ENCODE data around the gene YWHAG. TPM values are rescaled to one million over a fixed set of nuclear protein-coding genes. Genes with fewer than 3 reads are reported as not detected.
"Not testable (repeated sequence)": the region's sequence is repeated elsewhere in the genome, so short reads cannot be mapped to it uniquely, and the experiment has no call there.

YWHAG gene
- polyA plus RNA-seq, 1 of the 3 experiments (the other 2 are of a cell fraction), result 60.4 TPM

DNA sequence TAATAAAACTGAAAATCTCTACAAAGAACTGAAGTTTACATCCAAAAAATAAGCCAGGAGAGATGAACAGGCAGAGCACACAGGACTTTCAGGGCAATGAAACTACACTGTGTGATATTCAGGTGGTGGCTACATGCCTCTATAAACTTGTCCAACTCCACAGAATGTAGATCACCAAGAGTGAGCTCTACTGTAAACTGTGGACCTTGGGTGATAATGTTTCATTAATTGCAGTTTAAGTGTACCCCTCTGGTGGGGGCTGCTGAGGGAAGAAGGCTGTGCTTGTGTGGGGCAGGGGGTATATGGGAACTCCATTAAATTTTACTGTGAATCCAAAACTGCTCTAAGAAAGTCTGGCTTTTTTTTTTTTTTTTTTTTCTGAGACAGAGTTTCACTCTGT is 22.7 kb downstream of the YWHAG start:
- no peak overlapping the region for H3K4me2 ChIP-seq
- peaks cover 30% of the 10 kb centered on the region for H3F3A ChIP-seq (replicated peaks; ENCODE audit: insufficient read depth)
- TF ChIP-seq, protein P1, sequence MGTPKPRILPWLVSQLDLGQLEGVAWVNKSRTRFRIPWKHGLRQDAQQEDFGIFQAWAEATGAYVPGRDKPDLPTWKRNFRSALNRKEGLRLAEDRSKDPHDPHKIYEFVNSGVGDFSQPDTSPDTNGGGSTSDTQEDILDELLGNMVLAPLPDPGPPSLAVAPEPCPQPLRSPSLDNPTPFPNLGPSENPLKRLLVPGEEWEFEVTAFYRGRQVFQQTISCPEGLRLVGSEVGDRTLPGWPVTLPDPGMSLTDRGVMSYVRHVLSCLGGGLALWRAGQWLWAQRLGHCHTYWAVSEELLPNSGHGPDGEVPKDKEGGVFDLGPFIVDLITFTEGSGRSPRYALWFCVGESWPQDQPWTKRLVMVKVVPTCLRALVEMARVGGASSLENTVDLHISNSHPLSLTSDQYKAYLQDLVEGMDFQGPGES (IDR thresholded peaks at IDR 0.05; ENCODE audit: low read depth, low read length), result no peak
- TF ChIP-seq, protein P2, sequence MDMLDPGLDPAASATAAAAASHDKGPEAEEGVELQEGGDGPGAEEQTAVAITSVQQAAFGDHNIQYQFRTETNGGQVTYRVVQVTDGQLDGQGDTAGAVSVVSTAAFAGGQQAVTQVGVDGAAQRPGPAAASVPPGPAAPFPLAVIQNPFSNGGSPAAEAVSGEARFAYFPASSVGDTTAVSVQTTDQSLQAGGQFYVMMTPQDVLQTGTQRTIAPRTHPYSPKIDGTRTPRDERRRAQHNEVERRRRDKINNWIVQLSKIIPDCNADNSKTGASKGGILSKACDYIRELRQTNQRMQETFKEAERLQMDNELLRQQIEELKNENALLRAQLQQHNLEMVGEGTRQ (IDR thresholded peaks at IDR 0.05; ENCODE audit: borderline replicate concordance, low read depth, low read length), result no peak
- TF ChIP-seq JUND (IDR thresholded peaks at IDR 0.05), result no peak
- TF ChIP-seq GATA2 (CRISPR knock-in tag; IDR thresholded peaks at IDR 0.05), result no peak
- TF ChIP-seq EZH2phosphoT487 (IDR thresholded peaks at IDR 0.05; ENCODE audit: borderline replicate concordance, low read depth), result no peak
- TF ChIP-seq RFX5 (IDR thresholded peaks at IDR 0.05; ENCODE audit: low read length), result no peak
- TF ChIP-seq, protein P3, sequence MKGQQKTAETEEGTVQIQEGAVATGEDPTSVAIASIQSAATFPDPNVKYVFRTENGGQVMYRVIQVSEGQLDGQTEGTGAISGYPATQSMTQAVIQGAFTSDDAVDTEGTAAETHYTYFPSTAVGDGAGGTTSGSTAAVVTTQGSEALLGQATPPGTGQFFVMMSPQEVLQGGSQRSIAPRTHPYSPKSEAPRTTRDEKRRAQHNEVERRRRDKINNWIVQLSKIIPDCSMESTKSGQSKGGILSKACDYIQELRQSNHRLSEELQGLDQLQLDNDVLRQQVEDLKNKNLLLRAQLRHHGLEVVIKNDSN (IDR thresholded peaks at IDR 0.05; ENCODE audit: borderline replicate concordance, low read depth), result no peak
- TF ChIP-seq NRF1 (IDR thresholded peaks at IDR 0.05; ENCODE audit: low read depth, low read length), result no peak
- TF ChIP-seq FOSL2 (IDR thresholded peaks at IDR 0.05; ENCODE audit: borderline replicate concordance, low read depth), result no peak
- TF ChIP-seq, protein P4, sequence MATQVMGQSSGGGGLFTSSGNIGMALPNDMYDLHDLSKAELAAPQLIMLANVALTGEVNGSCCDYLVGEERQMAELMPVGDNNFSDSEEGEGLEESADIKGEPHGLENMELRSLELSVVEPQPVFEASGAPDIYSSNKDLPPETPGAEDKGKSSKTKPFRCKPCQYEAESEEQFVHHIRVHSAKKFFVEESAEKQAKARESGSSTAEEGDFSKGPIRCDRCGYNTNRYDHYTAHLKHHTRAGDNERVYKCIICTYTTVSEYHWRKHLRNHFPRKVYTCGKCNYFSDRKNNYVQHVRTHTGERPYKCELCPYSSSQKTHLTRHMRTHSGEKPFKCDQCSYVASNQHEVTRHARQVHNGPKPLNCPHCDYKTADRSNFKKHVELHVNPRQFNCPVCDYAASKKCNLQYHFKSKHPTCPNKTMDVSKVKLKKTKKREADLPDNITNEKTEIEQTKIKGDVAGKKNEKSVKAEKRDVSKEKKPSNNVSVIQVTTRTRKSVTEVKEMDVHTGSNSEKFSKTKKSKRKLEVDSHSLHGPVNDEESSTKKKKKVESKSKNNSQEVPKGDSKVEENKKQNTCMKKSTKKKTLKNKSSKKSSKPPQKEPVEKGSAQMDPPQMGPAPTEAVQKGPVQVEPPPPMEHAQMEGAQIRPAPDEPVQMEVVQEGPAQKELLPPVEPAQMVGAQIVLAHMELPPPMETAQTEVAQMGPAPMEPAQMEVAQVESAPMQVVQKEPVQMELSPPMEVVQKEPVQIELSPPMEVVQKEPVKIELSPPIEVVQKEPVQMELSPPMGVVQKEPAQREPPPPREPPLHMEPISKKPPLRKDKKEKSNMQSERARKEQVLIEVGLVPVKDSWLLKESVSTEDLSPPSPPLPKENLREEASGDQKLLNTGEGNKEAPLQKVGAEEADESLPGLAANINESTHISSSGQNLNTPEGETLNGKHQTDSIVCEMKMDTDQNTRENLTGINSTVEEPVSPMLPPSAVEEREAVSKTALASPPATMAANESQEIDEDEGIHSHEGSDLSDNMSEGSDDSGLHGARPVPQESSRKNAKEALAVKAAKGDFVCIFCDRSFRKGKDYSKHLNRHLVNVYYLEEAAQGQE (IDR thresholded peaks at IDR 0.05; ENCODE audit: low read depth, low read length), result no peak
- TF ChIP-seq YY1 (IDR thresholded peaks at IDR 0.05; ENCODE audit: low read depth), result no peak
- no peak for TF ChIP-seq TAF1 (IDR thresholded peaks at IDR 0.05; ENCODE audit: borderline replicate concordance, low read depth, low read length)
- TF ChIP-seq, protein P5, sequence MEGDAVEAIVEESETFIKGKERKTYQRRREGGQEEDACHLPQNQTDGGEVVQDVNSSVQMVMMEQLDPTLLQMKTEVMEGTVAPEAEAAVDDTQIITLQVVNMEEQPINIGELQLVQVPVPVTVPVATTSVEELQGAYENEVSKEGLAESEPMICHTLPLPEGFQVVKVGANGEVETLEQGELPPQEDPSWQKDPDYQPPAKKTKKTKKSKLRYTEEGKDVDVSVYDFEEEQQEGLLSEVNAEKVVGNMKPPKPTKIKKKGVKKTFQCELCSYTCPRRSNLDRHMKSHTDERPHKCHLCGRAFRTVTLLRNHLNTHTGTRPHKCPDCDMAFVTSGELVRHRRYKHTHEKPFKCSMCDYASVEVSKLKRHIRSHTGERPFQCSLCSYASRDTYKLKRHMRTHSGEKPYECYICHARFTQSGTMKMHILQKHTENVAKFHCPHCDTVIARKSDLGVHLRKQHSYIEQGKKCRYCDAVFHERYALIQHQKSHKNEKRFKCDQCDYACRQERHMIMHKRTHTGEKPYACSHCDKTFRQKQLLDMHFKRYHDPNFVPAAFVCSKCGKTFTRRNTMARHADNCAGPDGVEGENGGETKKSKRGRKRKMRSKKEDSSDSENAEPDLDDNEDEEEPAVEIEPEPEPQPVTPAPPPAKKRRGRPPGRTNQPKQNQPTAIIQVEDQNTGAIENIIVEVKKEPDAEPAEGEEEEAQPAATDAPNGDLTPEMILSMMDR (IDR thresholded peaks at IDR 0.05), result no peak
- TF ChIP-seq TCF12 (IDR thresholded peaks at IDR 0.05), result no peak
- no peak for TF ChIP-seq RCOR1 (IDR thresholded peaks at IDR 0.05; ENCODE audit: low read length)
- TF ChIP-seq MXI1 (IDR thresholded peaks at IDR 0.05; ENCODE audit: low read depth, low read length), result no peak
- no peak for TF ChIP-seq NFIC (IDR thresholded peaks at IDR 0.05; ENCODE audit: borderline replicate concordance)
- no peak for TF ChIP-seq GABPA (IDR thresholded peaks at IDR 0.05; ENCODE audit: low read depth)
- no peak for TF ChIP-seq POLR2AphosphoS5 (IDR thresholded peaks at IDR 0.05; ENCODE audit: low read depth, low read length)
- H3K9ac ChIP-seq, result no peak overlapping the region
- H3K4me1 ChIP-seq (ENCODE audit: control insufficient read depth in 1 of 2, insufficient read depth in 2 of 2, low read depth in 1 of 2, low read length in 1 of 2), result peaks cover 8 to 28% of the 10 kb centered on the region in 2 experiments
- peaks cover 100% of the 10 kb centered on the region for H4K20me1 ChIP-seq (ENCODE audit: insufficient read depth)
- POLR2A ChIA-PET, result no interaction called here
- peaks cover 33 to 44% of the 10 kb centered on the region in 2 experiments for H3K36me3 ChIP-seq (replicated peaks in 1 of 2; ENCODE audit: control insufficient read depth in 1 of 2, insufficient read depth in 2 of 2, low read length in 1 of 2)
- no peaks in the 10 kb centered on the region for H3K27me3 ChIP-seq (ENCODE audit: insufficient read depth)
- no peak overlapping the region for H2AFZ ChIP-seq (ENCODE audit: low read depth)
- CTCF ChIA-PET, result interaction anchor here (1.2 to 1.4 kb wide), 2 partner anchors 24 to 43 kb away, joined by 3 to 5 read pairs; no protein-coding TSS in a partner anchor
- peaks cover 100% of the 10 kb centered on the region for H3K79me2 ChIP-seq (ENCODE audit: insufficient read depth)
- H3K4me3 ChIP-seq (ENCODE audit: low read depth in 2 of 2, low read length in 1 of 2), result no peak overlapping the region
- no peaks in the 10 kb centered on the region for H3K9me3 ChIP-seq
- DNase-seq, result no peak
- no peaks in the 10 kb centered on the region for H3K9me2 ChIP-seq
- H3K27ac ChIP-seq (ENCODE audit: low read depth in 2 of 2, low read length in 1 of 2), result no peak overlapping the region

DNA sequence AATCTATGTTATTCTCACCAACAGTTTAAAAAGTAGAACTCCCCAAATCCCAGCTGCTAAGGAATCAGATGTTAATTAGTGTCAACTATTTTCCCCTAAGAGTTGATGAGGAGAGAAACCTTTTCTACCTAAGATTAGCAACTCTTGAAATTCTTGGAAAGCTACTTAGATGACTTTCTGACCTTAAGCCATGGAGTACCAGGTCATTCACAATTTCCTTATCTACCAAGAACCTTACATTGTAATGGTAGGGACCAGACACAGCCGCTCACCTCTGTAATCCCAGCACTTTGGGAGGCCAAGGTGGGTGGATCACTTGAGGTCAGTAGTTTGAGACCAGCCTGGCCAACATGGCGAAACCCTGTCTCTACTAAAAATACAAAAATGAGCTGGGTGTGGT is 23.4 kb downstream of the YWHAG start:
- DNase-seq; H3K27ac ChIP-seq (ENCODE audit: low read depth in 2 of 2, low read length in 1 of 2); H3K9me3 ChIP-seq; H3K9me2 ChIP-seq; H3K27me3 ChIP-seq (ENCODE audit: insufficient read depth); H3K9ac ChIP-seq; H2AFZ ChIP-seq (ENCODE audit: low read depth); H3K4me2 ChIP-seq; H3K4me3 ChIP-seq (ENCODE audit: low read depth in 2 of 2, low read length in 1 of 2): not testable (repeated sequence)
- H3F3A ChIP-seq (replicated peaks; ENCODE audit: insufficient read depth), result peaks cover 28% of the 10 kb centered on the region
- H3K4me1 ChIP-seq (ENCODE audit: control insufficient read depth in 1 of 2, insufficient read depth in 2 of 2, low read depth in 1 of 2, low read length in 1 of 2), result peaks cover 3 to 25% of the 10 kb centered on the region in 2 experiments; a peak in 3 of 4 replicates
- peaks cover 38 to 44% of the 10 kb centered on the region in 2 experiments for H3K36me3 ChIP-seq (replicated peaks in 1 of 2; ENCODE audit: control insufficient read depth in 1 of 2, insufficient read depth in 2 of 2, low read length in 1 of 2)
- 97% methylated on average over 2 of the region's 2 CpGs for WGBS (ENCODE audit: low lambda C conversion rate)
- ChIA-PET CTCF (interaction anchor here (0.9 to 2.9 kb wide), 4 partner anchors 9 to 43 kb away, joined by 3 to 9 read pairs (median 4); no protein-coding TSS in a partner anchor), POLR2A (interaction anchor here (1.0 kb wide), 1 partner anchor 17 kb away, joined by 4 read pairs; no protein-coding TSS in a partner anchor)
- H4K20me1 ChIP-seq (ENCODE audit: insufficient read depth), result peaks cover 100% of the 10 kb centered on the region
- H3K79me2 ChIP-seq (ENCODE audit: insufficient read depth), result peaks cover 100% of the 10 kb centered on the region

All from SK-N-SH (cell line).